GM18526 (cell line): ENCODE data around the gene SH2D5.

Source experiments
- POLR2A ChIP-seq: IDR thresholded peaks from 3 replicates; pipeline ENCODE4 v1.6.1; 2011; ENCODE audit not compliant: insufficient read length; ENCODE audit errors: extremely low read depth

The SH2D5 gene

GRCh38 chr1:20732588-20733359 is at the start of gene SH2D5:
Gene SH2D5, minus strand, starts transcription at chr1:20732703. Its CDS starts 4,659 bp downstream, at chr1:20728044.
- no peak for TF ChIP-seq POLR2A

- no peak for TF ChIP-seq POLR2A
Observed at GRCh38 chr1:20775700-20776099, 43.2 kb upstream of the SH2D5 start.

- no peak for TF ChIP-seq POLR2A
Observed at GRCh38 chr1:20771780-20772179, 39.3 kb upstream of the SH2D5 start.

- TF ChIP-seq POLR2A = no peak
Observed at GRCh38 chr1:20770314-20771087, 38.0 kb upstream of the SH2D5 start.

- no peak for TF ChIP-seq POLR2A
Observed at GRCh38 chr1:20767271-20767670, 34.8 kb upstream of the SH2D5 start.

- no peak for TF ChIP-seq POLR2A
Observed at GRCh38 chr1:20763417-20763816, 30.9 kb upstream of the SH2D5 start.

GRCh38 chr1:20760322-20760721 is 27.8 kb upstream of the SH2D5 start:
- no peak for TF ChIP-seq POLR2A

GRCh38 chr1:20753589-20753988 is 21.1 kb upstream of the SH2D5 start:
- TF ChIP-seq POLR2A = no peak

- TF ChIP-seq POLR2A = no peak
Observed at GRCh38 chr1:20751462-20751990, 19.0 kb upstream of the SH2D5 start.

- TF ChIP-seq POLR2A = no peak
Observed at GRCh38 chr1:20742671-20743070, 10.2 kb upstream of the SH2D5 start.

GRCh38 chr1:20740781-20741180 is 8.3 kb upstream of the SH2D5 start:
- TF ChIP-seq POLR2A = no peak

GRCh38 chr1:20739225-20739624 is 6.7 kb upstream of the SH2D5 start:
- no peak for TF ChIP-seq POLR2A

GRCh38 chr1:20735581-20736111 is 3.1 kb upstream of the SH2D5 start:
- TF ChIP-seq POLR2A = no peak

- no peak for TF ChIP-seq POLR2A
Observed at GRCh38 chr1:20733360-20733975, 965 bp upstream of the SH2D5 start.

GRCh38 chr1:20732071-20732587 is 374 bp downstream of the SH2D5 start:
- TF ChIP-seq POLR2A = no peak
